ENCODE data around the gene CPTP. TPM values are rescaled to one million over a fixed set of nuclear protein-coding genes. Genes with fewer than 3 reads are reported as not detected.

The CPTP gene
- total RNA-seq, 1 donor from 2014 or later: 71.3 TPM

DNA sequence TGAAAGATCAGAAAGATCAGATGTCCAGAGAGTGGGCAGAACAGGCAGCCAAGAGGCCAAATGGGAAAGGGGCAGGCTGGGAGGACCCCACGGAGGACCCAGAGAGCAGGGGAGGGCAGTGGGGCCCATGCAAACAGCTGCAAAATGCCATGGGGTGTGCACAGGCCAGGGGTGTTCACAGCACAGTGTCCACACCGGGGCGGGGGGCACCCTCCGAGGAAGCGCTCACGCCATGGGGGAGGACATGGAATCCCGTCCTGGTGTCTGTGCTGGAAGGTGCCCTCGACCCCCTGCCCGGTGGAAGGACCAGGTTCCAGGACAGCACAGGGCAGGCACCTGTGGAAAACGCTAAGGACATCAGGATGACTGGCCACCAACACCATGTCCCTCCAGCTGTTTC lies 1.6 kb upstream of the CPTP start:
- TF ChIP-seq, protein P1, sequence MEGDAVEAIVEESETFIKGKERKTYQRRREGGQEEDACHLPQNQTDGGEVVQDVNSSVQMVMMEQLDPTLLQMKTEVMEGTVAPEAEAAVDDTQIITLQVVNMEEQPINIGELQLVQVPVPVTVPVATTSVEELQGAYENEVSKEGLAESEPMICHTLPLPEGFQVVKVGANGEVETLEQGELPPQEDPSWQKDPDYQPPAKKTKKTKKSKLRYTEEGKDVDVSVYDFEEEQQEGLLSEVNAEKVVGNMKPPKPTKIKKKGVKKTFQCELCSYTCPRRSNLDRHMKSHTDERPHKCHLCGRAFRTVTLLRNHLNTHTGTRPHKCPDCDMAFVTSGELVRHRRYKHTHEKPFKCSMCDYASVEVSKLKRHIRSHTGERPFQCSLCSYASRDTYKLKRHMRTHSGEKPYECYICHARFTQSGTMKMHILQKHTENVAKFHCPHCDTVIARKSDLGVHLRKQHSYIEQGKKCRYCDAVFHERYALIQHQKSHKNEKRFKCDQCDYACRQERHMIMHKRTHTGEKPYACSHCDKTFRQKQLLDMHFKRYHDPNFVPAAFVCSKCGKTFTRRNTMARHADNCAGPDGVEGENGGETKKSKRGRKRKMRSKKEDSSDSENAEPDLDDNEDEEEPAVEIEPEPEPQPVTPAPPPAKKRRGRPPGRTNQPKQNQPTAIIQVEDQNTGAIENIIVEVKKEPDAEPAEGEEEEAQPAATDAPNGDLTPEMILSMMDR (IDR thresholded peaks at IDR 0.05): no peak
- H3K9me3 ChIP-seq: no peaks in the 10 kb centered on the region
- intact Hi-C loops (cut with DNase I): no loop called here
- H3K27ac ChIP-seq: no peak overlapping the region
- H3K36me3 ChIP-seq: peaks cover 28 to 35% of the 10 kb centered on the region in 2 donors
- peaks cover 12 to 42% of the 10 kb centered on the region in 2 donors for H3K4me1 ChIP-seq
- peak overlapping the region in 1 of 2 donors; percentile 5 for H3K4me3 ChIP-seq
- DNase-seq (ENCODE audit: low spot score in 2 of 2): no peak
- H3K27me3 ChIP-seq: no peaks in the 10 kb centered on the region

DNA sequence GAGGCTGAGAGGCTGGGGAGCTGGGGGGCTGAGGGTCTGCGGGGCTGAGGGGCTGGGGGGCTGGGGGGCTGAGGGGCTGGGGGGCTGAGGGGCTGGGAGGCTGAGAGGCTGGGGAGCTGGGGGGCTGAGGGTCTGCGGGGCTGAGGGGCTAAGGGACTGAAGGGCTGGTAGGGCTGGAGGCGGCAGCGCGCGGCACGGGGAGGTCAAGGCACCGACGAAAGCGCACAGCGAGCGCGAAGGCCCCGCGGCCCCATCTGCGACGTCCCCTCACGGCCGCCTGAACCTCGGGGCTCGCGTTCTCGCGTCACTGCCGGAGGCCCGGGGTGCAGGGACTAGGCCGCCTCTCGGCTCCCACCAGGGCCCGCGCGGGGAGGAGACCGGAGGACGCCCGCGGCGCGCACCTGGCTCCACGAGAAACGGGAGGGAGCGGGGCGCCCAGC lies 498 bp upstream of the CPTP start:
- TF ChIP-seq, protein P1 (IDR thresholded peaks at IDR 0.05): no peak
- H3K36me3 ChIP-seq: peaks cover 27 to 40% of the 10 kb centered on the region in 2 donors
- H3K4me1 ChIP-seq: peaks cover 8 to 33% of the 10 kb centered on the region in 2 donors
- H3K4me3 ChIP-seq: peak overlapping the region; percentile 70 to 89
- H3K27ac ChIP-seq: peak overlapping the region; percentile 72 to 76
- H3K9me3 ChIP-seq: no peaks in the 10 kb centered on the region
- H3K27me3 ChIP-seq: no peaks in the 10 kb centered on the region
- no peak for DNase-seq (ENCODE audit: low spot score in 2 of 2)
- intact Hi-C loops (cut with DNase I): loop anchor here (1.0 to 2.0 kb wide), 3 partner anchors 15 to 75 kb away; partner anchors contain the start of genes CCNL2, DVL1 and PUSL1

DNA sequence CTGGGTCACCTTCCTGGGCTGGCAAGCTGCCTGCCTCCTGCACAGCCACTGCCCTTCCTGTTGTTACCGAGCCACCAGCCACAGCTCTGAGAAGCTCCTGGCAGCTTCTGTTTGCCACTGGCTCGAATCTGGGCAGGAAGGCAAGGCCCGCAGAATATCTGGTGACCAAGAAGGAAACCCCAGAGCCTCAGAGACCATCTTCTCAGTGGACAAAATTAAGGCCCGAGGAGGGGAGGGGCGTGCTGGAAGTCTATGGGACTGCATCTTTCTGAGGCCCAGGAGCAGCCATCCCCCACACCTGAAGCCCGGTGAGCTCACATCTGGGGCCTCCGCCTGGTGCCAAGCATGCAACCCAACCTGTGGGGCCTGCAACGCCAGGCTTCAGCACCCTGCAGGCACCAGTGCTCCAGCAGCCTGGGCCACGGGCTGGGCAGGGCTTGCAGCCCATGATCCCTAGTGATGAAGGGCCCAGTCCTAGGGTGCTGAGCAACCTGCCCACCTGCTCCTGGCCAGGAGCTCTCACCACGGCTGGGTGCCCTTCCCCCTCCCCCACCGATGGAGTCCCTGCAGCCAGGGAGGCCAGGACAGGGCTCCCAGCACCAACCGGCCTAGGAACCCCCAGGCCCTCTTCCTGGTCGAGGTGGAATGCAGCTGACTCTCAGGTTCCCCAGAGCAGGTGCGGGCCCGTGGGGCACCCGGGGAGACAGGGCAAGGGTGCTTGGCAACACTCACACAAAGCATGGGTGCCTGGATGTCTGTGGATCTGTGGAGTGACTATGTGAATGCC lies 879 bp downstream of the CPTP start:
- Histone ChIP-seq H3K27ac (peak overlapping the region; percentile 70 to 72), H3K4me3 (peak overlapping the region; percentile 70 to 89), H3K36me3 (peaks cover 13 to 28% of the 10 kb centered on the region in 2 donors), H3K27me3 (no peaks in the 10 kb centered on the region), H3K4me1 (peaks cover 8 to 33% of the 10 kb centered on the region in 2 donors), H3K9me3 (no peaks in the 10 kb centered on the region)
- TF ChIP-seq, protein P1 (IDR thresholded peaks at IDR 0.05): no peak
- DNase-seq (ENCODE audit: low spot score in 2 of 2): no peak
- intact Hi-C loops (cut with DNase I): loop anchor here (2.0 kb wide), 1 partner anchor 17 kb away; the partner anchor contains the start of gene PUSL1

DNA sequence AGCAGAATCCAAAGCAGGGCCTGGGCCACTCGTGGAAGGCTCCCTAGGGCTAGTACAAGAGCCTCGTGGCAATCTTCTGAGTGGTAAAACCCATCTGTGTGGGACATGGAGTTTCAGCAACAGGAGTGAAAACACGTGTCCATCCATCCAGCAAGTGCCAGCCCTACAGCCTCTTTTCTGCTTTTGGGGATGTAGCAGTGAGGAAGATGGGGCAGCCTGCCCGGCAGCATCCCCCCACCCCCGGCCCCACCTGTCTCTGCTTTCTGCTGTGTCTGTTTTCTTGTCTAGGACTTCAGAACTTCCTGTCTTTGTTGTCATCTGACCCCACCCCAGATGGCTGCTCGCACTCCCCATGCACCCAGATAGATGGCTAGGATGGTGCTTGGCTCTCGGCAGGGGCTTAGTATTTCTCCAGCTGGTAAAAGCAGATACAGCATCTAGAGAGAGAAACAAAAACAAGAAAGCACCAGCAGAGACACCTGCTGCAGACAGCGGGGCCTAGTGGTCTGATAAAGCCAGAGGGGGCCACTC lies 1.5 kb downstream of the CPTP start:
- TF ChIP-seq, protein P1 (IDR thresholded peaks at IDR 0.05): no peak
- Histone ChIP-seq H3K4me3 (peak overlapping the region; percentile 70 to 89), H3K27ac (no peak overlapping the region), H3K9me3 (no peaks in the 10 kb centered on the region), H3K36me3 (peaks cover 13 to 27% of the 10 kb centered on the region in 2 donors), H3K27me3 (no peaks in the 10 kb centered on the region), H3K4me1 (peaks cover 8 to 30% of the 10 kb centered on the region in 2 donors)
- intact Hi-C loops (cut with DNase I): no loop called here
- DNase-seq (ENCODE audit: low spot score in 2 of 2): no peak

DNA sequence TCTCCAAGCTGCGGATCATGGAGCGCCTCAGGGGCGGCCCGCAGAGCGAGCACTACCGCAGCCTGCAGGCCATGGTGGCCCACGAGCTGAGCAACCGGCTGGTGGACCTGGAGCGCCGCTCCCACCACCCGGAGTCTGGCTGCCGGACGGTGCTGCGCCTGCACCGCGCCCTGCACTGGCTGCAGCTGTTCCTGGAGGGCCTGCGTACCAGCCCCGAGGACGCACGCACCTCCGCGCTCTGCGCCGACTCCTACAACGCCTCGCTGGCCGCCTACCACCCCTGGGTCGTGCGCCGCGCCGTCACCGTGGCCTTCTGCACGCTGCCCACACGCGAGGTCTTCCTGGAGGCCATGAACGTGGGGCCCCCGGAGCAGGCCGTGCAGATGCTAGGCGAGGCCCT lies 2.7 kb downstream of the CPTP start:
- DNase-seq (ENCODE audit: low spot score in 2 of 2): no peak
- Histone ChIP-seq H3K4me3 (no peak overlapping the region), H3K27me3 (no peaks in the 10 kb centered on the region), H3K36me3 (peaks cover 13 to 21% of the 10 kb centered on the region in 2 donors), H3K9me3 (no peaks in the 10 kb centered on the region), H3K27ac (no peak overlapping the region), H3K4me1 (peaks cover 8 to 22% of the 10 kb centered on the region in 2 donors)
- intact Hi-C loops (cut with DNase I): no loop called here
- TF ChIP-seq, protein P1 (IDR thresholded peaks at IDR 0.05): no peak
